ENCODE data around the gene SPOUT1. TPM values are rescaled to one million over a fixed set of nuclear protein-coding genes. Genes with fewer than 3 reads are reported as not detected.
A peak's percentile ranks its signal among the peaks of the same experiment; 100 is the strongest.

The SPOUT1 gene
- total RNA-seq, 2 experiments from 2014 or later, result 85.9 to 91.2 TPM

DNA sequence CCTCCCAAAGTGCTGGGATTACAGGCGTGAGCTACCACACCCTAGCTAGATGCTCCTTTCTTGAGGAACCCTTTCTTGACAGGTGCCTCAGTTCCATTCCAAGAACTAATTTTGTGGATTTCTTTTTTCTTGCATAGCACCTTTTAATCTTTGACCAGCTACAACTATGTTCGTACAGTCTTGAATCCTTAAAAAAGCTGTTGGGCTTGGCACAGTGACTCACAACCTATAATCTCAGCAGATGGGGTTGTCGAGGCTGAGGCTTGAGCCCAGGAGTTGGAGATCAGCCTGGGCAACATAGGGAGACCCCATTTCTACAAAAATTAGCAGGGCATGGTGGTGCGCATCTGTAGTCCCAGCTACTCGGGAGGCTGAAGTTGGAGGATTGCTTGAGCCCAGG lies 56.5 kb downstream of the SPOUT1 start:
- TF ChIP-seq, protein P1, sequence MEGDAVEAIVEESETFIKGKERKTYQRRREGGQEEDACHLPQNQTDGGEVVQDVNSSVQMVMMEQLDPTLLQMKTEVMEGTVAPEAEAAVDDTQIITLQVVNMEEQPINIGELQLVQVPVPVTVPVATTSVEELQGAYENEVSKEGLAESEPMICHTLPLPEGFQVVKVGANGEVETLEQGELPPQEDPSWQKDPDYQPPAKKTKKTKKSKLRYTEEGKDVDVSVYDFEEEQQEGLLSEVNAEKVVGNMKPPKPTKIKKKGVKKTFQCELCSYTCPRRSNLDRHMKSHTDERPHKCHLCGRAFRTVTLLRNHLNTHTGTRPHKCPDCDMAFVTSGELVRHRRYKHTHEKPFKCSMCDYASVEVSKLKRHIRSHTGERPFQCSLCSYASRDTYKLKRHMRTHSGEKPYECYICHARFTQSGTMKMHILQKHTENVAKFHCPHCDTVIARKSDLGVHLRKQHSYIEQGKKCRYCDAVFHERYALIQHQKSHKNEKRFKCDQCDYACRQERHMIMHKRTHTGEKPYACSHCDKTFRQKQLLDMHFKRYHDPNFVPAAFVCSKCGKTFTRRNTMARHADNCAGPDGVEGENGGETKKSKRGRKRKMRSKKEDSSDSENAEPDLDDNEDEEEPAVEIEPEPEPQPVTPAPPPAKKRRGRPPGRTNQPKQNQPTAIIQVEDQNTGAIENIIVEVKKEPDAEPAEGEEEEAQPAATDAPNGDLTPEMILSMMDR (IDR thresholded peaks at IDR 0.05), result no peak
- intact Hi-C loops (cut with micrococcal nuclease), result no loop called here
- DNase-seq (no peak), ATAC-seq (no peak)
- no peaks in the 10 kb centered on the region for H3K36me3 Mint-ChIP-seq (ENCODE audit: low read depth)
- no peak overlapping the region for H3K27ac Mint-ChIP-seq
- POLR2A ChIA-PET, result interaction anchor here (1.5 to 1.8 kb wide), 4 partner anchors 10 to 70 kb away, joined by 4 to 11 read pairs (median 6); partner anchors contain the start of gene TBC1D13
- peaks cover 18% of the 10 kb centered on the region for H3K4me1 Mint-ChIP-seq (ENCODE audit: low read depth)
- H3K4me3 Mint-ChIP-seq, result peak overlapping the region; percentile 93
- no peaks in the 10 kb centered on the region for H3K27me3 Mint-ChIP-seq
- CTCF ChIA-PET, result interaction anchor here (1.2 to 1.3 kb wide), 2 partner anchors 45 to 71 kb away, joined by 3 to 6 read pairs; partner anchors contain the start of genes ENDOG and PKN3
- H3K9me3 Mint-ChIP-seq, result peaks cover 3% of the 10 kb centered on the region

DNA sequence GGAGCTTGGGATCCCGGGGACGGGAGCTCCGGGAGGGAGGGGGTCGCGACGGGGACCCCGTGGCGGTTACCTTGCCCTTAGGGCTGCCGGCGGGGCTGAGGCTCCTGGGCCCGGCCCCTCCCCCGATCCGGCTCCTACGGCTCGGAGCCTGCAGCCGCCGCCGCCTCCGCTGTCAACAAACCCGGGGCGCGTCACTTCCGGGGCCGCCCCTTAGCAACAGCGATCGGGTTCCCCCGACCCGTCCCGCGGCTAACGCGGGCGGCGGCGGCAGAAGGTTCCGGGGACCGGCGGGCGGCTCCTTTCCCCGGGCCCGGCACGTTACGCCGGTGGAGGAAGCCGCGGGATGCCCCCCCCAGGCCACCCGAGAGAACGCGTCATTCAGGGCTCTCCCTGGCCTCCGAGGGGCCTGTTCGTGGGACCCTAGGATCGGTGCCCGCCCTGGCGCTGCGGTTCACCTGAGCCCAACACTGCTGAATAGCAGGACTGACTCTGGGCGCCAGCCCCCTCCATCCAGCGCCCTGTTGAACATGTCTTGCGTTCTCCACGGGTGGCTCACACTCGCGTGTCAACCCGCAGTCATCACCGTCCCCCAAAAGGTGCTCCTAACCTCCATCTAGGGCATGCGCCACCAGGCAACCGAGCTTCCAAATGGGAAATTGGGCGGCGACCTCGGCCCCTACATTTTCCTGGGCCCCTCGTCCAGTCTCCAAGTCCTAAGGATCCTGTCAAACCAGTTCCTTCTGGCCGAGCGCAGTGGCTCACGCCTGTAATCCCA lies 57.7 kb downstream of the SPOUT1 start, which contains the start of gene ZER1:
Gene ZER1 (minus strand): TSS at position 183 of the 775 bp plus-strand sequence. CDS start 16,362 bp downstream, outside the sequence.
- H3K36me3 Mint-ChIP-seq (ENCODE audit: low read depth), result no peaks in the 10 kb centered on the region

DNA sequence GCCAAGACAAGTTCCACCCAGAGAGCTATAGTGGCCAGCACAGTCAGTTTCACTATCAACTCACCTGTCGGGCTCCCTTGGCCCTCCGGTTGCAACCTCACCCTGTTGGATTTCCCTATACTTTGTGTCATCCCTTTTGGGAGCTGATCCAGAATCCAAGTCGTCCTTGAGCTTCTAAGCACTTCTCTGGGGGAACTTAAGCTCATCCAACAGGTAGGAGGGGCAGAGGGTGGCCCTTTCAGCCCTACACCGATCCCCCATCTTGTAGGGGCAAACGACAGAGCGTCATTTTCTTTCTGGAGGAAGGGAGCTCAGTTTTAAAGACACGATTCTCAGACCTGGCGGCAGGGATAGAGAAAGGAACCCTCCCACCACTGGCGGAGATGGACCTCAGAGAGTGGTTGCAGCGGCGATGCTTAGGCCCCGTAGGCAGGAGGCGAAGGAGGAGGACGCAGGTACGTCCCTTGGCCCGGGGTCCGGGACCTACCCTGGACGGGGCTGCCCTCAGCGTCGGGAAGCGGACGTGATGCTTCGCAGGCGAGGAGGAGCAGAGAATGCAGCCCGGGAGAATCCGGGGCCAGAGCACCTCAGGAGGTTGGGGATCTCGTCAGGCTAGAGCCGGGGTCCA lies 58.4 kb downstream of the SPOUT1 start:
- POLR2A ChIA-PET, result interaction anchor here (0.6 to 1.8 kb wide), 8 partner anchors 9 to 811 kb away, joined by 3 to 5 read pairs (median 4); partner anchors contain the start of gene GLE1
- peak overlapping the region; percentile 93 for H3K27ac Mint-ChIP-seq
- CTCF ChIA-PET, result interaction anchor here (0.9 to 1.2 kb wide), 4 partner anchors 47 to 332 kb away, joined by 3 to 5 read pairs (median 4); partner anchors contain the start of genes ENDOG and PKN3
- DNase-seq, result peak; percentile 29
- peaks cover 18% of the 10 kb centered on the region for H3K4me1 Mint-ChIP-seq (ENCODE audit: low read depth)
- TF ChIP-seq, protein P1 (IDR thresholded peaks at IDR 0.05), result no peak
- ATAC-seq, result peak; percentile 32
- no peaks in the 10 kb centered on the region for H3K36me3 Mint-ChIP-seq (ENCODE audit: low read depth)
- H3K27me3 Mint-ChIP-seq, result no peaks in the 10 kb centered on the region
- peaks cover 2% of the 10 kb centered on the region for H3K9me3 Mint-ChIP-seq
- intact Hi-C loops (cut with micrococcal nuclease), result no loop called here
- peak overlapping the region; percentile 93 for H3K4me3 Mint-ChIP-seq

More for the DNA sequence above, 57.7 kb downstream of the SPOUT1 start, which contains the start of gene ZER1:
- TF ChIP-seq, protein P1 (IDR thresholded peaks at IDR 0.05), result no peak
- ATAC-seq (peak; percentile 93), DNase-seq (peak; percentile 94)
- ChIA-PET POLR2A (interaction anchor here (0.6 to 1.8 kb wide), 10 partner anchors 10 to 810 kb away, joined by 3 to 7 read pairs (median 4); partner anchors contain the start of genes TBC1D13 and ZDHHC12), CTCF (interaction anchor here (0.9 to 1.2 kb wide), 4 partner anchors 46 to 333 kb away, joined by 3 to 6 read pairs (median 4); partner anchors contain the start of genes ENDOG and PKN3)
- H3K4me3 Mint-ChIP-seq, result peak within 1 kb of the TSS; percentile 93
- H3K4me1 Mint-ChIP-seq (ENCODE audit: low read depth), result peaks cover 18% of the 10 kb centered on the region
- peaks cover 3% of the 10 kb centered on the region for H3K9me3 Mint-ChIP-seq
- H3K27me3 Mint-ChIP-seq, result no peaks in the 10 kb centered on the region
- intact Hi-C loops (cut with micrococcal nuclease), result no loop called here
- H3K27ac Mint-ChIP-seq, result peak within 1 kb of the TSS; percentile 93

DNA sequence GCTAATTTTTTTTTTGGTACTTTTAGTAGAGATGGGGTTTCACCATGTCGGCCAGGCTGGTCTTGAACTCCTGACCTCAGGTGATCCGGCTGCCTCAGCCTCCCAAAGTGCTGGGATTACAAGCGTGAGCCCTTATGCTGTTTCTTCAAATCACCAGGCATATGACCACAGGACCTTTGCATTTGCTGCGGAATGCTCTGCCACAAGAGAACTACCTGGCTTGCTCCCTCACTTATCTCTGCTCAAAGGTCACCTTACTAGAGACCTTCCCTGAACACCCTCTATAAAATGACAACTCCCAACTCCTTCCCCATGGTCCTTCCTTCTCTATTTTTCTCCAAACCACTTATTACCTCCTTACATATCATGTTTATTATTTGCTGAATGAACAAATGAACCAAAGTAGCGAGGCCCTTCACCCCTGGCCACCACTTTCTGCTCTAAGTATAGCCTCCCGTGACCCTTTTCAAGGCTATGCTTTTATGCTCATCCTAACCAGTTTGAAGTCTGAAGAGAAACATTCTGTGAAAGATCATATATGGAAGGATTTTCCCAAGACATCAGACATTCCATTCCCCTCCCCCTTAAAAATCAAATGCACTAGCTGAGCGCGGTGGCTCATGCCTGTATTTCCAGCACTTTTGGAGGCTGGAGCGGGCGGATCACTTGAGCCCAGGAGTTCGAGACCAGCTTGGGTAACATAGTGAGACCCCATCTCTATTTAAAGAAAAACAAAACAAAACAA lies 59.1 kb downstream of the SPOUT1 start:
- peak overlapping the region; percentile 93 for H3K27ac Mint-ChIP-seq
- no peaks in the 10 kb centered on the region for H3K9me3 Mint-ChIP-seq
- peak overlapping the region; percentile 93 for H3K4me3 Mint-ChIP-seq
- H3K4me1 Mint-ChIP-seq (ENCODE audit: low read depth), result peaks cover 18% of the 10 kb centered on the region
- DNase-seq (no peak), ATAC-seq (no peak)
- intact Hi-C loops (cut with micrococcal nuclease), result no loop called here
- no peaks in the 10 kb centered on the region for H3K27me3 Mint-ChIP-seq
- POLR2A ChIA-PET, result interaction anchor here (0.9 to 1.1 kb wide), 3 partner anchors 12 to 812 kb away, joined by 3 to 4 read pairs (median 3); partner anchors contain the start of gene GLE1
- H3K36me3 Mint-ChIP-seq (ENCODE audit: low read depth), result no peaks in the 10 kb centered on the region
- CTCF ChIA-PET, result interaction anchor here (0.9 to 1.1 kb wide), 3 partner anchors 48 to 118 kb away, joined by 3 to 5 read pairs (median 5); partner anchors contain the start of genes ENDOG and PKN3
- TF ChIP-seq, protein P1 (IDR thresholded peaks at IDR 0.05), result no peak

Other genes with a start within 250 kb of the SPOUT1 start
- 10 to 100 TPM; 24.3 to 25.6 TPM for gene DYNC2I2, start 172.9 kb downstream of the SPOUT1 start, total RNA-seq
- gene SET, start 140.6 kb downstream of the SPOUT1 start, total RNA-seq, result 100 to 1,000 TPM; 749 to 755 TPM
- gene PKN3, start 127.3 kb downstream of the SPOUT1 start, total RNA-seq, result 10 to 100 TPM in 1 of 2 experiments, 1 to 10 TPM in 1; 9.3 to 10.7 TPM
- gene ZDHHC12, start 105.7 kb downstream of the SPOUT1 start, total RNA-seq, result 10 to 100 TPM; 44.9 to 48.7 TPM
- gene ZER1, start 57.9 kb downstream of the SPOUT1 start, total RNA-seq, result 10 to 100 TPM; 14.9 to 17.8 TPM
- 10 to 100 TPM; 11.7 to 12.5 TPM for gene TBC1D13, start 42.5 kb downstream of the SPOUT1 start, total RNA-seq
- 10 to 100 TPM; 21.8 to 23.9 TPM for gene ENDOG, start 11.3 kb downstream of the SPOUT1 start, total RNA-seq
- gene KYAT1, start 52.2 kb upstream of the SPOUT1 start, total RNA-seq, result 10 to 100 TPM; 17.0 to 18.6 TPM
- gene LRRC8A, start 52.3 kb upstream of the SPOUT1 start, total RNA-seq, result 10 to 100 TPM; 15.1 to 16.2 TPM
- gene PHYHD1, start 91.2 kb upstream of the SPOUT1 start, total RNA-seq, result 1 to 10 TPM in 1 of 2 experiments, under 1 TPM in 1; 0.61 to 1.5 TPM
- gene DOLK, start 117.8 kb upstream of the SPOUT1 start, total RNA-seq, result 1 to 10 TPM; 5.7 TPM
- gene NUP188, start 117.9 kb upstream of the SPOUT1 start, total RNA-seq, result 100 to 1,000 TPM in 1 of 2 experiments, 10 to 100 TPM in 1; 96.2 to 110 TPM
- gene SH3GLB2, start 198.5 kb upstream of the SPOUT1 start, total RNA-seq, result 10 to 100 TPM; 49.3 to 50.8 TPM
- 10 to 100 TPM; 34.6 to 35.8 TPM for gene MIGA2, start 206.8 kb upstream of the SPOUT1 start, total RNA-seq

Measured in activated CD8-positive, alpha-beta T cell treated with anti-CD3 and anti-CD28 coated beads for 36 hours (primary cell).